HUES48 (cell line): ENCODE data around the gene UBE2D4.

Experiments used
- H3K27ac ChIP-seq: one replicate; pipeline ENCODE4 v1.7.0; 2013; ENCODE audit warnings: low read depth, low read length, inconsistent platforms
- H3K27me3 ChIP-seq: 2 replicates; pipeline ENCODE4 v1.6.1; 2013; ENCODE audit warnings: mild to moderate bottlenecking, low read length; ENCODE audit not compliant: control insufficient read depth, insufficient read depth
- H3K36me3 ChIP-seq: 2 replicates; pipeline ENCODE4 v1.6.1; 2013; ENCODE audit warnings: low read length; ENCODE audit not compliant: control insufficient read depth, insufficient read depth
- H3K4me1 ChIP-seq: 2 replicates; pipeline ENCODE4 v1.6.1; 2013; ENCODE audit warnings: mild to moderate bottlenecking, low read length; ENCODE audit not compliant: control insufficient read depth, insufficient read depth
- H3K4me3 ChIP-seq: 2 replicates; pipeline ENCODE4 v1.5.1; 2013; ENCODE audit warnings: mild to moderate bottlenecking, low read depth, low read length
- H3K9ac ChIP-seq: 2 replicates; pipeline ENCODE4 v1.6.1; 2013; ENCODE audit warnings: mild to moderate bottlenecking, low read depth, low read length, moderate library complexity
- H3K9me3 ChIP-seq: 2 replicates; pipeline ENCODE4 v1.6.1; 2013; ENCODE audit warnings: low read length; ENCODE audit not compliant: control insufficient read depth, insufficient read depth

The UBE2D4 gene

DNA sequence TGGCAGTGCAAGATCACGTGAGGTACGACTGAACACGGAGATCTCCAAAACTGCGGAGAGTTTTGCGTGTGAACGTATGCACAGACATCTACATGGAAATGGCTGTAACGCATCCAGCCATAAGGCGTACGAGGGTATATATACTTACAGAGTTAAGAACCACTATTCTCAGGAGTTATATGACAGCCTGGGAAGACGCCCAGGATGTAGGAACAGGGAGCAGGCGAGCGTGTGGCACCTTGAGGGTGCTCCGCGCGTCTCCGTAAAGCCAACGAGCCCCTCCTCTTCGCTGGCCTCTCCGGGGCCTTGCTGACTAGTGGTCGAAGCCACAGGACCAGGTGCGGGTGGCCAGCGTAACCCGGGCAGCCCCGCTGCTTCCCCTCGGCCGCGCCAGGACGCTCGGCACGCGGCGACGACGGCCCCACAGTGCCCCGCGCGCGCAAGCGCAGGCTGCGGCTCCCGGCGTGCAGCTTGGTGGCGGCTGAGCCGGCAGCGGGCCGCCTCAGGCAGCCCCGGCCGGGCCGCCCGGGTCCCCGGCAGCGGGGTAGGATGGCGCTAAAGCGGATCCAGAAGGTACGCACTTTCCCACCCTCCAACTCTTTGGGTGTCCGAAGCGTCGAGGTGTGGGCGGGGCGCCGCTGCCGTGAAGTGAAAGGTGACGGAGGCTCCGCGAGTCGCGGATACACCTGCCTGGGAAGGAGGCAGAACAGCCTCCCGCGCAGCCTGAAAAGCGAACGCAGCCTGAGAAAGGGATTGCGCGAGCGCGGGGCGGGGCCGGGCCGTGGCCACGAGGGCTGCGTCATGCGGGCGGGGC lies at the start of gene UBE2D4:
Gene UBE2D4, plus strand, starts transcription at position 453 of the 814 bp plus-strand sequence. Its CDS starts 97 bp downstream, at position 550.
- Histone ChIP-seq H3K27ac (no peak within 1 kb of the TSS), H3K9ac (no peak within 1 kb of the TSS; the same call in 1 of the 2 replicates), H3K4me1 (no peaks in the 10 kb centered on the region)

DNA sequence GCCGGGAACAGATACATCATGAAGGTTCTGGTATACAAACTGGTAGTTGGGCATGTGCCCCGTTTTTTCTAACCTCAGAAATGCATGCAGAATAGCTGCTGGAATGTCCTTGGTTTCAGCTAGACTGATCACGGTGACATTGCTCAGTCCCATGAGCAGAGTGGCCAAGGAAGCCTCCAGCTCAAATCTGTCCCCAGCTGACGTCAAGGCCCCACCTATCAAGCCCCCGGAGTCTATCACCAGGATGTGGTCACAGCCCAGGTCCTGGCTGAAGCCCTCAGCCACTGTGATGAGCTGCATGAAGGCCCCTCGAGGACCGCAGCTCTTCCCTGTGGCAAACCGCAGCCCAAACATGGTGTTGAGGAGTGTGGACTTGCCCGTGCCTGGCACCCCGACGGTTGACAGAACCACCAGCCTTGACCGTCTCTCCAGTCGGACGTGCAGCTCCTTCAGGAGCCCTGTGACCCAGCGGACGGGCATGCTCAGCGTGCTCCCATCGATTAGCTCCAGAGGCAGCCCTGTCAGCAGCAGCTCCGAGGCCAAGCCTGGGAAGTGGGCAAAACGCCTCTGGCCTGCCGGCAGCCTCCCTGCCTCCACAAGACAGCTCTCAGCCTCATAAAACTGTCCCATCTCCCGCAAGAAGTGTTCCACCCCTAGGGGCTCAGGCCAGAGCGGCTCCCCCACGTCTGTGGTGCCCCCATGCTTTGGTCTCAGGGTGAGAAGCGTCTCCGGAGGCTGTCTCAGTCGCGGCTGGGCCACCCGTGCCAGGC lies 49.1 kb upstream of the UBE2D4 start:
- Histone ChIP-seq H3K9ac (no peak overlapping the region), H3K36me3 (peaks cover 51% of the 10 kb centered on the region), H3K27ac (no peak overlapping the region), H3K4me3 (no peak overlapping the region), H3K4me1 (peaks cover 11% of the 10 kb centered on the region), H3K9me3 (no peaks in the 10 kb centered on the region), H3K27me3 (no peaks in the 10 kb centered on the region)

More for the DNA sequence above, at the start of gene UBE2D4:
- Histone ChIP-seq H3K9me3 (no peaks in the 10 kb centered on the region), H3K27me3 (peaks cover 23% of the 10 kb centered on the region), H3K4me3 (peak within 1 kb of the TSS; percentile 66), H3K36me3 (no peaks in the 10 kb centered on the region)

DNA sequence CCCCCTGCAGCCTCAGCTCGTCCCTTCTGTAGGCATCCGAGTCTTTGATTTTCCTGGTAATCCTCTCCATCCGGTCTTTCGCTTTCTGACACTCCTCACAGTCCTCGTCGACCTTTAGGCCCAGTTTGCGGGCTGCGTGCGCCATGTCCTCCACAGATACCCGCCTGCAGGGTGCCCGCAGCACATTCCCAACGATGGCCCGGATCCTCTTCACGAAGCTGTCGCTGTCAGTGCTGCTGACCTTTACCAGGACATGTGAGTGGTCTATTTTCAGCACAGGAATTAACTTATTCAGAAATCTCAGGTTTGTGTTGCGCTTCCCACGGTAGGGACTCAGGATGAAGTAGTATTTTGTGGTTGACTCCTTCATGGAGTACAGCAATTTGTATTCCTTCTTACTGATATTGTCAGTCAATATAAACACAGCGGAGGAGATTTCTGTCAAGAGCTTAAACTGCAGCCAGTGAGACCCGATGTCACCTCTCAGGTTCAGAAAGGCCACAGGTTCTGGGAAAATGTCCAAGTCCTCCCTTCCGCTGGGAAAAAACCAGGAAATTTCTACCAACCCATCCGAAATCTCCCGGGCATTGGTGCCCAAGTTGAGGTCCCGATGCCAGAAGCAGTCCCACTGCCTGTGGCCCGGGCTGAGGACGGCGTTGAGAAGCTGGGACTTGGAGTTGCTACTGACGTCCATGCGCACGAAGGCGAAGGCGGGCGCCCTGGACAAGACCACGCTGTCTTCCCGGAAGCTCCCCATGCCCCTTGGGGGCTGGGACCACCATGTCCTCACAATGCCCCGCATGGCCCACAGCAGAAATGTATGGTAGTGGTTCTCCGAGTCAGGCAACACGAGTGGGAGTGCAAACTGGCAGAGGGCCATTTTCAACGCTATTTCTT lies 48.0 kb upstream of the UBE2D4 start:
- Histone ChIP-seq H3K27ac (no peak overlapping the region), H3K36me3 (peaks cover 51% of the 10 kb centered on the region), H3K9me3 (no peaks in the 10 kb centered on the region), H3K4me3 (no peak overlapping the region), H3K27me3 (no peaks in the 10 kb centered on the region), H3K9ac (no peak overlapping the region), H3K4me1 (peaks cover 3% of the 10 kb centered on the region; the same call in 1 of the 2 replicates)

DNA sequence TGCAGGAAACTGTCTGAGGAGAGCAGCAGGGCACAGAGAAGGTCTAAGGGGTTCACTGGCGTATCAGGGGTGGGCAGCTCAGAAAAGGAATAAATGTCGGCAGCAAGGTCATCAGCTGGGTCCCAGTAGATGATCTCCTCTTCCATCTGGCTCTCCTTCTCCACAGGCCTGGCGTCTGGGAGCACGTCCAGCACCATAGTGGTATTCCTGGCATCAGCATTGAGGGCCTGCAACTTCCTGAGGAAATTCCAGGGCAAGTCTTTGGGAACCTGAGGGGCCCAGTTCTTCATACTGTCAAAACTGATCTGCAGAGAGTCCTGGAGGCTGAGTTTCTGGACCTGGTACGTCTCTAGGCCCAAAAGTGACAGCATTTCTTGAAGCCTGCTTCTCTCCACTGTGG lies 47.4 kb upstream of the UBE2D4 start:
- Histone ChIP-seq H3K27ac (no peak overlapping the region), H3K4me3 (no peak overlapping the region), H3K9ac (no peak overlapping the region), H3K4me1 (peaks cover 3% of the 10 kb centered on the region; the same call in 1 of the 2 replicates), H3K9me3 (no peaks in the 10 kb centered on the region), H3K36me3 (peaks cover 51% of the 10 kb centered on the region), H3K27me3 (no peaks in the 10 kb centered on the region)

DNA sequence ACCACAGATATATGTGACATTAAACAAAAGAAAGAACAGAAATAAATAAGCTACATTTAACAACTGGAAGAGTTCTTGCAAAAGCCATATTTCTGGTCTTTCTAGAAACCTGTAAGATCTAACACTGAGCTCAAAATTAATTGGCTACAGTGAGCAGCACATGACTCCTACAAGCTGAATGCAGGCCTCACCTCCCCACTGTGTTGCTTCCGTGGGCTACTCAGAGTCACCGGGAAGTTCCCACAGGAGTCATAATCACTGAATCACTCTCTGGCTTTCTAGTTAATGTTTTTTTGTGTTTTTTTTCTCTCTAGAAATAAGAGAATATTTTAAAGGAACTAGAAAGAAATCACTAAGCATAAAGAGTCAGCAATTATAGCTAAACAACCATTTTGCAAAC lies 46.8 kb upstream of the UBE2D4 start:
- Histone ChIP-seq H3K27ac (no peak overlapping the region), H3K27me3 (no peaks in the 10 kb centered on the region), H3K36me3 (peaks cover 51% of the 10 kb centered on the region), H3K4me3 (no peak overlapping the region), H3K4me1 (peaks cover 3% of the 10 kb centered on the region; the same call in 1 of the 2 replicates), H3K9ac (no peak overlapping the region), H3K9me3 (no peaks in the 10 kb centered on the region)

DNA sequence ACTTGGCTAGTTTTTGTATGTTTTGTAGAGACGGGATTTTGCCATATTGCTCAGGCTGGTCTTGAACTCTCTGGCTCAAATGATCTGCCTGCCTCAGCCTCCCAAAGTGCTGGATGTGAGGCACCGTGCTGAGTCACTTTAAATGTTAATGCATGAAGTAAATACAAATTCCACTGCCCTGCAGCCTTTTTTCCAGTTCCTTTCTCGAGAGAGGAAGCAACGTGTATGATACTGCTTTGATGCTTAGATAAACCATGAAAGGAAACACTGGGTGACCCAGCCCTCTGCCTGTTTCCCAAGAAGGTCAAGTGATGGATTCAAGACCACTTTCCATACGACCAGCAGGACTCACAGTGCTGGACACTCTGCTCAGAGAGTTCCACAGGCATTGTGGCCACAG lies 45.6 kb upstream of the UBE2D4 start:
- Histone ChIP-seq H3K4me1 (peaks cover 3% of the 10 kb centered on the region; the same call in 1 of the 2 replicates), H3K27me3 (no peaks in the 10 kb centered on the region), H3K27ac (peak overlapping the region; percentile 31), H3K36me3 (peaks cover 55% of the 10 kb centered on the region), H3K9ac (no peak overlapping the region), H3K4me3 (no peak overlapping the region), H3K9me3 (no peaks in the 10 kb centered on the region)

DNA sequence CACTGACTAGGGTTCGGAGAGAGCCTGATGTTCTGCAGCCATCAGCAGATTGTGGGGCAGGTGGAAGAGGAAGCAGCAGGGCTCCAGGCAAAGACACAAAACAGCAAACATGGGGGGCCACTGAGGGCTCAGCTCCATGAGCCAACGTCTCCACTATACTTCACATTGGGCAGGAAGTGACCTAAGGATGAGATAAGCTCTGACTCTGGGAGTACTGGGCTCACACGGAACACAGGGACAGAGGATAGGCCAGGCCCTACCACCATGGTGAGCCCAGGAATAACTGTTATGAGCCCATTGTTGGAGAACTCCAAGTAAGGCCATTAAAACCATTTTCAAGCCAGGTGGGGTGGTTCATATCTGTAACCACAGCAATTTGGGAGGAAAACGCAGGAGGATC lies 42.0 kb upstream of the UBE2D4 start:
- peaks cover 24% of the 10 kb centered on the region for H3K36me3 ChIP-seq
- no peak overlapping the region for H3K4me3 ChIP-seq
- H3K9me3 ChIP-seq, result no peaks in the 10 kb centered on the region
- H3K27me3 ChIP-seq, result no peaks in the 10 kb centered on the region
- peaks cover 3% of the 10 kb centered on the region; the same call in 1 of the 2 replicates for H3K4me1 ChIP-seq
- H3K27ac ChIP-seq, result no peak overlapping the region
- H3K9ac ChIP-seq, result no peak overlapping the region

DNA sequence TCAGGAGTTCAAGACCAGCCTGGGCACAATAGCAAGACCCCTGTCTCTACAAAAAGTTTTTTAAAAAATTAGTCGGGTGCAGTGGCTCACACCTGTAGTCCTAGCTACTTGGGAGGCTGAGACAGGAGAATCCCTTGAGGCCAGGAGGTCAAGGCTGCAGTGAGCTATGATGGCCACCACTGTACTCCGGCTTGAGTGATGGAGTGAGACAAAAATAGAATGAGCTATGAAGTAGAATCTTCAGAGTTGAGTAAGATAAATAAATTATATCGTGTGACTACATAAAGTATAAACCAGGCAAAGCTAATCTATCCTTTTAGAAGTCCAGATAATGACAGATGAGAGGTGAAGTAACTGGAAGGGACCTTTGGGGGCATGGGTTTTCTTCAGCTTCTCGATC lies 41.6 kb upstream of the UBE2D4 start:
- Histone ChIP-seq H3K27me3 (no peaks in the 10 kb centered on the region), H3K27ac (no peak overlapping the region), H3K4me3 (no peak overlapping the region), H3K36me3 (peaks cover 20% of the 10 kb centered on the region), H3K9me3 (no peaks in the 10 kb centered on the region), H3K4me1 (peaks cover 3% of the 10 kb centered on the region; the same call in 1 of the 2 replicates), H3K9ac (no peak overlapping the region)

DNA sequence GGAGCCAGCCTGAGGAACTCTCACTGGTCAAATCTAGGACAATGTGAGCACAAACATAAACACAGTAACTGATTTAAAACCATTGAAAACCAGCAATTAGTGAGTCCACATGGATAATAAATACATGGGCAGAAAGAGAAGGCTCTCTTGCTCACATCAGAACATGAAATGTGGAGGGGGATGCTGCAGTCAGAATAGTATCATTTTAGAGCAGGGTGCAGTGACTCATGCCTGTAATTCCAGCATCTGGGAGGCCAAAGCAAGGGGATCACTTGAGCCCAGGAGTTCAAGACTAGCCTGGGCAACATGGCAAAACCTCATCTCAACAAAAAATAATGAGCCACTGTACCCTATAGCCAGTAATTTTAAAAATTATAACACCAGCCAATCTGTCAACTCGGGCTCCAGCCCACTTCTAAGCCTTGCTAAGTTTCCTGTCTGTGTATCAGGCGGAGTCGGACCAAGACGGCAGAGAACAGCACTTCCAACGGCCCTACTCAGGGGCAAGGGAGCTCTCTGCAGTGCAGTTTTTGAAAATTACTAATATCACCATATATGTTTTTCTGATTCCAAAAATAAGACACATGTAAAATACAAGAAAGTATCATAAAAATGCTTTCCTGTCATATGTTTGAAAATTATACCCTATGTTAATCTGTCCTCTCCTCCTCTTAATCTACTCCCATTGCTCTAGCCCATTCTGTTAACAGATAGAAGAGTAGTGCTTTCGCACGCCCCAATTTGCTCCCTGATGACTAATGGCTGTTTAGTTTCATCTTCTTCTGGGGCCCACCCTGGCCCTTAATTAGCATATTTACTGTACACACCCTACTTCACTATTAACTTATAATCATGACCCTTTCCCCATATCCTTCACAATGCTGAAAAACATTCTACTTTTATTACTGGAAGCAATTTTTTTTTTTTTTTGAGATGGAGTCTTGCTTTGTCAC lies 37.0 kb upstream of the UBE2D4 start:
- no peak overlapping the region for H3K27ac ChIP-seq
- no peak overlapping the region for H3K4me3 ChIP-seq
- no peaks in the 10 kb centered on the region for H3K9me3 ChIP-seq
- H3K27me3 ChIP-seq, result no peaks in the 10 kb centered on the region
- H3K9ac ChIP-seq, result no peak overlapping the region
- peaks cover 12% of the 10 kb centered on the region for H3K36me3 ChIP-seq
- no peaks in the 10 kb centered on the region for H3K4me1 ChIP-seq

DNA sequence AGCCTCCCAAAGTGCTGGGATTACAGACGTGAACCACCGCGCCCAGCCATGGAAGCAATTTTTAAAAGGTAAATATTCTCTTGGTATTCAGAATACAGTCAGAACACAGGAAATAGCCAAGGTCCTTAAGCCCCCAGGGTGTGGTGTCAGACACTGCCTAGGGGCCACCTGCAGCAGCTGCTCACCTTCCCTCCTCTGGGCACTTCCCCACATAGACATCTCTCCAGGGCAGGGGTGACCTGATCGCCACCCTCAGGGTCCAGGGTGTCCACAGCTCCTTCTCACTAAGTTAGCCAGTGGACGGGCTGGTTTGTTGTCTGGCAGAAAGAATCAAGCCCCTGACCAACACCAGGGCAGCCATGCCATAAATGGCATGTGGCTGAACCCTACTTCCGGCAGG lies 35.8 kb upstream of the UBE2D4 start:
- Histone ChIP-seq H3K9me3 (no peaks in the 10 kb centered on the region), H3K27ac (no peak overlapping the region), H3K4me3 (no peak overlapping the region), H3K27me3 (no peaks in the 10 kb centered on the region), H3K36me3 (peaks cover 7% of the 10 kb centered on the region; the same call in 1 of the 2 replicates), H3K9ac (no peak overlapping the region), H3K4me1 (no peaks in the 10 kb centered on the region)
